ENCODE measurements around the gene NPEPL1.
"Not testable (repeated sequence)": the region's sequence is repeated elsewhere in the genome, so short reads cannot be mapped to it uniquely, and the experiment has no call there.

Gene NPEPL1, protein sequence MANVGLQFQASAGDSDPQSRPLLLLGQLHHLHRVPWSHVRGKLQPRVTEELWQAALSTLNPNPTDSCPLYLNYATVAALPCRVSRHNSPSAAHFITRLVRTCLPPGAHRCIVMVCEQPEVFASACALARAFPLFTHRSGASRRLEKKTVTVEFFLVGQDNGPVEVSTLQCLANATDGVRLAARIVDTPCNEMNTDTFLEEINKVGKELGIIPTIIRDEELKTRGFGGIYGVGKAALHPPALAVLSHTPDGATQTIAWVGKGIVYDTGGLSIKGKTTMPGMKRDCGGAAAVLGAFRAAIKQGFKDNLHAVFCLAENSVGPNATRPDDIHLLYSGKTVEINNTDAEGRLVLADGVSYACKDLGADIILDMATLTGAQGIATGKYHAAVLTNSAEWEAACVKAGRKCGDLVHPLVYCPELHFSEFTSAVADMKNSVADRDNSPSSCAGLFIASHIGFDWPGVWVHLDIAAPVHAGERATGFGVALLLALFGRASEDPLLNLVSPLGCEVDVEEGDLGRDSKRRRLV

DNA sequence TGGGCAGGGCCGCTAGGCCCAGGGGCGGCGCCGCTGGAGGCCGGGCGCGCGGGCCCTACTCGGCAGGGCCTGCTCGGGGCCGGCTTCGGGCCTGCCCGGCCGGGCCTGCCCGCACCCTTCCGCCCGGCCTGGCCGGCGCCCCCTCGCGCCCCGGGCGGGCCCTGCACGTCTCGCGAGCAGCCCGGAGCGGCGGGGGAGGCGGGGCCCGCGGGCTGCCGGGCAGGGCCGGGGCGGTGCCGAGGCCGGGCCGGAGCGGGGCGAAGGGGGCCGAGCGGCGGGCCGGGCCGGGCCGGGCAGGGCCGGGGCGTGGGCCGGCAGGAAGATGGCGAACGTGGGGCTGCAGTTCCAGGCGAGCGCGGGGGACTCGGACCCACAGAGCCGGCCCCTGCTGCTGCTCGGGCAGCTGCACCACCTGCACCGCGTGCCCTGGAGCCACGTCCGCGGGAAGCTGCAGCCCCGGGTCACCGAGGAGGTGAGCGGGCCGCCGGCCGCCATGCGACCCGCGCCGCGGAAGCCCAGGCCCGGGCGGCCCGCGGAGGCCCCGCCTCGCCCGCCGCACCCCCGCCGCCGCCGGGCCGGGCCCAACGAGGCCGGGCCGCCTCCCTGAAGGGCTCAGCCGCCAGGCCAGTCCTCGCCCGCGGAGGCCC lies at the start of gene NPEPL1:
NPEPL1 (plus strand) TSS at position 222 of the 647 bp plus-strand sequence; CDS start at position 323, 101 bp downstream.
- peak; percentile 36 to 45 for DNase-seq (ENCODE audit: low read depth in 2 of 2)

DNA sequence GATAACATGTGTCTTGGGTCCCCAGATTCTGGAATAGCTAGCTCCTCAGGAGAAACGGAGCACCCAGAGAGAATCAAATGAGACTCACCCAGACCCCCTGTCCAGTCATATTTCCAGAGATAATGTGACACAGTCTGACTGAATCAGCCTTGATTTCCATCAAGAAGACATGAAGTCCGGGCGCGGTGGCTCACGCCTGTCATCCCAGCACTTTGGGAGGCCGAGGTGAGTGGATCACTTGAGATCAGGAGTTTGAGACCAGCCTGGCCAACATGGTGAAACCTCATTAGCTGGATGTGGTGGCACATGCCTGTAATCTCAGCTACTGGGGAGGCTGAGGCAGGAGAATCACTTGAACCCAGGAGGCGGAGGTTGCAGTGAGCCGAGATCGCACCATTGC lies 49.7 kb upstream of the NPEPL1 start:
- DNase-seq (ENCODE audit: low read depth in 2 of 2), result not testable (repeated sequence)

DNA sequence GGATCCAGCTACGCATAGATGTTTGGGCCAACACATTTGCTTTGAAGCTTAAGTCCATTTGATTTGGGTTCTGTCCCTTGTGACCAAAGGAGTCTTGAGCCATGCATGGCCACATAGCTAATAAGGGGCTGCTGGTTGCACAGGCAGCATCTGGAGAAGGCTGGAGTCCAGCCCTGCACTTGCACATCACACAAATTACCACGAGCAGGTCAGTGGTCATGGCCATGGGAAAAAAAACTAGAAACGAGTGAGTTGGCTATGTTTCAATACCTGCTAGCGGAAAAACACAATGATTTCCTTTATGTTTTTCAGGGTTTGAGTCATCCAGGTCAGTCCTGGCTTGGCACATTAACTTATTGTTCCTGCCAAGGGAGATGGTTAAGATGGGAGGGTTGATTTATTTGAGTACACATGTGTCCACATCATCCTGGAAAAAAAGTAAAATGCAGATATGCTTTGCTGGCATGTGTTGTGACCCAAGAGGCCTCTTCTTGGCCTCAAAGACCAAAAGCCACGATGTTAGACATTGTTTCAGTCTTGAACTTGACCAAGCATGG lies 47.1 kb upstream of the NPEPL1 start:
- peak in 1 of 2 experiments; percentile 35 for DNase-seq (ENCODE audit: low read depth in 2 of 2)

DNA sequence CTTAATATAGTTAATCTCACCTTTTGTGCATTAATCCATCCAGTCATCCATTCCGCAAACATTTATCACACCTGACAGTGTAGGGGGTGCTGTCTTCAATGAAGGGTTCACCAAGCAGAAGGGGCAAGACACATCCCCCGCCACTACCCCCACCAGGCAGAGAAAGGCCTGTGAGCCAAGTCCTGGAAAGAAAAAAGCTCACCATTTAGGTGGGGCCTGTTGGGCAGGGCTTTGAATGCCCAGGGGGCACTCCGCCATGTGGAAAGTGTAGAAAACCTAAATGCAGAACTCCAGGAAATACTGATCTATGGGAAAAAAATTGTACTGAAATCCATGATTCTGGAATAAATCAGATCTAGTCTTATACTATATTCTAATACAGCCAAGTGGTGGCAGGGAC lies 46.3 kb upstream of the NPEPL1 start:
- no peak for DNase-seq (ENCODE audit: low read depth in 2 of 2)

DNA sequence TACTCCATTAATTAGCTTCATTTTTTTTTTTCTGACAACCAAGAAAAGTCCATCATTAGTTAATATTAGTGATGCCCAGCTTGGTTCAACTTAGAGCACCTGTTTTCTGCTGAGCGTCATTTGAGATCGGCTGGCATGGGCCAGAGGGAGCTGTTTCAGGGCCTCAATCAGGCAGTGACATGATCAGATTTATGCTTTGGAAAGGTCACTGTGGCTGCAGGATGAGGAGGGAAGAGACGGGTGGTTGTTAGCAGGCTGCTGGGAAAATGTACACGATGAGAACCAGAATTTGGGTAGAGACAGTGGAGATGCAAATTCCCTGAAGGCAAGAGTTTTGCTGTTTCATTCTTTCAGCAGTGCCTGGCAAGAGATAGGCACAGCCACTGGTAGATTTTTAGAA lies 45.9 kb upstream of the NPEPL1 start:
- no peak for DNase-seq (ENCODE audit: low read depth in 2 of 2)

DNA sequence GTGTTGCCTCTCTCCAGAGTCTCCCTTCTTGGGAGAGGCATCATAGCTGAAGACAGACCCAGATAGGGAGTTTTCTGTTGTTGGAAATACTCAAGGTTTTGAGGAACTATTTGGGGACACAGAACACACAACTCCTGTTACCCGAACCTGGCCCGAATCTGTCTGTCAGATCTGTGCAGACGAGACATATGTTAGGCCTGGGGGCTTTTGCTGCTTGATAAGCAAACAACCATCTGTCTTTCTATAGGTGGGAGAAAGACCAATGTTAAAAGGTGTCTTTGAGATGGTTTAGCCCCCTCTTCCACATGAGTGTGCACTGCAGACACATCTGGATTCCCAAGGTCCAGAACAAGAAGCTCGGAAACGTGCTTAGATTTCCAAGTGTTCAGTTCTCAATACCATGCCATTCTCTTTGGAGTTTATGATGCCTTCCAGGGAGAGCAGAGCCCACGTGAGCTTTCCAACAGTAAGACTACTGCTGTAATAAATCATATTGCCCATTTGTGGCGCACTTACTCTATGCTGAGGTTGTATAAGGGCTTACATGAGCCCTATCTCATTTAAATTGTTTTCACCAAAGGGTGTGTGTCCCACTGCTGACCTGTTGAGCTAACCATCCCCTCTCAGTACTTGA lies 45.3 kb upstream of the NPEPL1 start:
- DNase-seq (ENCODE audit: low read depth in 2 of 2), result no peak

DNA sequence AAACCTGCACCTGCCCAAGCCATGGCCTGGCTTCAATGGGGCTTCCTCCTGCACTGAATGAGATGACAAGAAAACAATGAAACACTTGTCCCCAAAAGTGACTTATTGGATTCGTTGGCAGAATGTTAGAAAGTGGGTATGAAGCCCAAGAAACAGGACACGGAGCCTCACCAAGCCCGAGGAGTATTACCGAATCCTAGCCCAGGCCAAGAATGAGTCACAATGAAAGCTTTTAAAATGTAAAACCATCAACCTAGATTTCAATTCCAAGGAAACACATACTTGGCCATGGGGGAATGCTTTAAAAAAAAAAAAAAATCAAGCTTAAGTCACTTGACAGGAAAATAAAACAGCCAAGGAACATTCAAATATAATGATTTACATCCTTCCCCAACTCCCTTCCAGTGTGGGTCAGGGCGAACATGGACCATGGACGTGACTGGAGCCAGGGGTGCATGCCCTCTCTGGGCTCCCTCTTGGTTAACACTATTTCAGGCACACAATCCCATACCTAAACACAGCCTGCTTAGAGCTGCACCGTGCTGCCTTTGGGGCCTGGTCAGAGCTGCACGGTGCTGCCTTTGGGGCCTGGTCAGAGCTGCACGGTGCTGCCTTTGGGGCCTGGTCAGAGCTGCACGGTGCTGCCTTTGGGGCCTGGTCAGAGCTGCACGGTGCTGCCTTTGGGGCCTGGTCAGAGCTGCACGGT lies 44.7 kb upstream of the NPEPL1 start:
- peak in 1 of 2 experiments; percentile 20 for DNase-seq (ENCODE audit: low read depth in 2 of 2)

DNA sequence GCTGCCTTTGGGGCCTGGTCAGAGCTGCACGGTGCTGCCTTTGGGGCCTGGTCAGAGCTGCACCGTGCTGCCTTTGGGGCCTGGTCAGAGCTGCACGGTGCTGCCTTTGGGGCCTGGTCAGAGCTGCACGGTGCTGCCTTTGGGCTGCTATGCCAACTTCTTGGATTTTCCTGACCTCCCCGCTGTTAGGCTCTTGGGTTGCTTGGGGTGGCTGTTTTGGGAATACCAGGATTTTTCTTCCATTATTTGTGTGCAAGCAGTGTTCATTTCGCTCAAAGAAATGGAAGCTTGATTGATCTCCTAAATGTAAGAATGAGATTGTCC lies 44.1 kb upstream of the NPEPL1 start:
- not testable (repeated sequence) for DNase-seq (ENCODE audit: low read depth in 2 of 2)

DNA sequence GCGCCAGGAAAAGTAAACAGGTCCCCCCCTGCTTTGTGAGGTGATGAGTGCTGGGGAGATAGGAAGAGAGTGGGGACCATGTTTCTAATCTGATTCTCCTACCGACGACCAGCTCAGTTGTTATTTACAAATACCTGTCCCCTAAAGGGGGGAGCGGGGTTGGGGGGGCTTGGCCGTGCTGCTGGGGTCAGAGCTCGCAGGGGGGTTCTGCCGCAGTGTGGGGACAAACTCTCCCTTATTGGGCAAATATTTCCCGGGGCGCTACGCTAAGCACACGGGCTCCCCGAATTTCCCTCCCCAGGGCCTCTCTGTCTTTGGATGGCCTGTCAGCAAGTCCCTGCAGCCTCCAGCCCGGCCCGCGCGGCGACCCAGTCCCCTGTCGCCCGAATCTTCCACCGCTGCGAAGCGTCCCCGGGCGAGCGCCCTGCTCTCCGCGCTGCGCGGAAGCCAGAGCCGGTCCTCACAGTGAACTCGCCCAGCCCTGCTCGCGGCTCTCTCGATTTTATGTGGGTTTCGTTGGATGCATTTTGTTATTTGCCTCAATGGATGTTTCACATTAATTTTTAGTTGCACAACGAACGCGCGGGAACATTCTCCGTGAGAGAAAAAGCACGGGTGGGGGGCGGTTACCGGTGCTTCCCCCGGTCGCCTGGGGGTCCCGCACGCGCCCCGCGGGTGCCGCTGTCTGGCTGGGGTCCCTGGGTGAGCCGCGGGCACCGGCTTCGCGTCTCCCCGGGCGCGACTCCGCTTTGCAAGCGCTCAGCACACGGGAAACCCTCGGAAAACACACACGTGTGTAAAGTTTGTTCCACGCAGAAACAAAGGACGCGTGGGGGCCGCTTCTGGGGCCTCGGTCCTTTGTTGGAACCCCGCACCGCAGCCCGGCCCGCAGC lies 43.1 kb upstream of the NPEPL1 start:
- DNase-seq (ENCODE audit: low read depth in 2 of 2), result no peak

DNA sequence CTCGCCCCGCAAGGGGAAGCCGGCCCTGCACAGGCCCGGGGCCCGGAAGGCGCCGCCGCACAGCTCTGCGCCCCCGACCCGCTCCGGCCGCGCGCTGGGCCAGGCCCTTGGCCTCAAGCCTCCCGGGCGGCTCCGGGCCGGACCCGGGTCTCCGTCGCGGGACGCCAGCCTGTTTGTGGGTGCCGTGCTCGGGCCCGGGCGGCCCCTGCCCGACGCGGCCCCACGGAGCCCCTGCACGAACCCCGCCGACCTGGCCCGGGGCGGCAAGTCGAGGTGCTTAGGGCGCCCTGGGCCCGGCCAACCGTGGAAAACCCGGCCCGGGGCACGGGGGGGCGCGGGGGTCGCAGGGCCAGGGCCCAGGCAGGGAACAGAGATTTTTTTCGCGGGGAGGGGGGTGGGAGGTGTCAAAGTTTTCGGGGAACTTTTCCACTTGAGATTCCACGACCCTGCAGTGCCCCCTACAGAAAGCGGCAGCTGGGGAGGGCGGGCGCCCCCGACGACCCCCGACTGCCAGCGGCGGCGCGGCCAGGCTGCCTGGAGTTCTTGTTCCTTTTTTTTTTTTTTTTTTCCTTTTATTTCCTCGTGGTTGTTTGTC lies 42.3 kb upstream of the NPEPL1 start:
- no peak for DNase-seq (ENCODE audit: low read depth in 2 of 2)

DNA sequence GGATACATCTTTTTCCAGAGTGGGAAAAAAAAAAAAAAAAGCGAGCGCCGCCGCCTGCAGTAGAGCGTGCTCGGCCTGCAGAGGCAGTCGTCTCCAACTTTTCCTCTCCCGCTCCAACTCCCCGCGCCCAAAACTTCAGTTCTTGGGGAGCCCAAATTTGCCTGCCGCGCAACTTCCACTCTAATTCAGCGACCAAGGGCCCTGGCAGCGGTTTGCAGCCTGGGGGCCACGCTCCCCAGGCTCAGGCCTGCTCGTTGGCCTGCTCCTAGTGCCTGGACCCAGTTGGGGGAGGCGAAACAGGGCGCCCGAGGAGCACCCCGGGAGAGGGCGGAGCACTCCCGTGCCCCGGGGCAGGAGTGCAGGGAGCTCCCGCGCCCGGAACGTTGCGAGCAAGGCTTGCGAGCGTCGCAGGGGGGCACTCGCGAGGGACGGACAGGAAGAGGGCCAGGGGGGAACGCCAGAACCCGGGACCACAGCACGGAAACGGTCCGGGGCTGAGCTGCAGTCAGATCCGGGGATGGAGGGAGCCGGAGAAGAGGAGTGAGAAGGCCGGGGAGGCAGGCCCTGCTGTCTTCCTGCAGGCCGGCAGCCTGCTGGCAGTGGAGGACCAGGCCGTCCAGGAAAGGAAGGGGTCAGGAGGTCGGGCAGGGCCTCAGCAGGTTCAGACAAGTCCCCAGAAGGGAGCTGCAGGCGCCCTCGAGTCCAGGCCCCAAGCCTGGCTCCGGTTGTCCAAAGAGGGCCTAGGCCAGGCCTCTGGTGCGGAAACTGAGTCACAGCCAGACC lies 41.6 kb upstream of the NPEPL1 start, which contains the start of gene STX16:
STX16 (plus strand) TSS at position 508 of the 783 bp plus-strand sequence. CDS start 724 bp downstream, outside the sequence.
- peak; percentile 81 to 86 for DNase-seq (ENCODE audit: low read depth in 2 of 2)

DNA sequence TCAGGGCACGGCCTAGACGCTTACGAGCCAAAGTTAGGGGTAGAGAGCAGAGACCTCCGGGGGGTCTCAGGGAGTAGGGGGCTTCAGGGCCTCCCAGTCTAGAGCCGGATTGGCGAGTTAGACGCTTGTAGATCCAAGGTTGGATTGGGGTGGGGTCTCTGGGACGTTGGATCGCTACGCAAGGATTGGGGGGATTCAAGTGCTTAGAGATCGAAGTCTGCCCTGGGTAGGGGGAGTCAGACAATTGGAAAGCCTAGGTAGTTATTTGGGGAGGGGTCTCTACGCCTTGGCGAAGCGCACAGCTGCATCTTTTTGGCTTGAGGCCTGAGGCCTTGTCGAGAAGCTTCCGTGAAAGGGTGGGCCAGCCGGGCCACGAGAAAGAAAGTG lies 41.0 kb upstream of the NPEPL1 start:
- DNase-seq (ENCODE audit: low read depth in 2 of 2), result no peak

DNA sequence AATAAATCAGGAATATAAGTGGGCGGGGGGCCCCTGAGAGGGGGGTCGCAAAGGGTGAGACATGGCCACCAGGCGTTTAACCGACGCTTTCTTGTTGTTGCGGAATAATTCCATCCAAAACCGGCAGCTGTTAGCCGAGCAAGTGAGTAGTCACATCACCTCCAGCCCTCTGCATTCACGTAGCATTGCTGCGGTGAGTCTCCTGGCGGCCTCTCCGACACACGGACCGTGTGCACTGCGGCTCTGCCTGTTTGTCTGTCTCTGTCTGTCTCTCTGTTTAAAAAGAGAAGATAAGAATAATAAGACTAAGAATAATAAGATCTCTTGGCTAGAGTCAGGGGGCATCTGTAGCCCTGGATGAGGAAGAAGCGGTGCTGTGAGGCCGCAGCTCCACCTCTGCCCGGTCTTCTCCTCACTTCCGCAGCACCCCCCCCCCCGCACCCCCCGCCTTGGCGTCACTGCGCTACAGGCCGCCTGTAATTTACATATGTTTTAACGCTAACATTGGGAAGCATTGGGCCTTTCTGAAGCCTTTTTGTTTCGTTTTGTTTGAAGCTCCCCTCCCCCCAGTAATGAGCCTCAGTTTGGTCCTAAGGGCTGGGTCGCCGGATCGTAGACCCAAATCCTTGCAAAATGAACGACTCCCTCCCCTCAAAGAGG lies 40.5 kb upstream of the NPEPL1 start:
- DNase-seq (ENCODE audit: low read depth in 2 of 2), result peak in 1 of 2 experiments; percentile 27

DNA sequence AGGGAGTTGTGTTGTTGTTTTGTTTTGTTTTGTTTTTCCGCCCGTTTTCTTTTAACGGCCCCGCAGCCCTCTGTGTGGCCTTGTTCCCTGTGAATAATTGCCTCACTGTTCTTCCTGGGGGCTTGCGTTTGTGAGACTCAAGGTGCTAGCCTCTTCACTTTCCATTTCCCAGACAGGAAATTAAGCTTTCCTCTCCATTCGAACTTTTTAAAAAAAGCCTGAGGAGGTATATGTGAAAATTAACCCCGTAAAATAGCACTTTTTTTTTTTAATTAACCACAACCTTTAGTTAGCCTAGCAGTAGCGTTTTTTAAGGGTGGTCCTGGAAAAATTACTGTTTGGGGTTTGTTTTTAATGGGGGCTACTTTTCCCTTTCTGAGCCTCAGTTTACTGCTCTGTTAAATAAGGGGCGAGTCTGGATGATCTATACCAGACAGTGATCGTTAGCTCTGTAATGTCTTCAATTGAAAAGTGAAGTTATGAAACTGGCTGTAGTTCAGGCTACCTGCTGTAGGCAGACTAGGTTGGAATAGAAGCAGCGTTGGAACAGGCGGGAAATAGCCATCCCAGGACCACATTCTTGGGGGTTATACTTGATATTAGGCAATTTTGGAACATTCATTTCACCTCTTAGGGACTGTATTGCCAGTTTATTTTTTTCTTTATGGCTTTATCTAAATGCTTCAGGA lies 39.9 kb upstream of the NPEPL1 start:
- no peak for DNase-seq (ENCODE audit: low read depth in 2 of 2)

DNA sequence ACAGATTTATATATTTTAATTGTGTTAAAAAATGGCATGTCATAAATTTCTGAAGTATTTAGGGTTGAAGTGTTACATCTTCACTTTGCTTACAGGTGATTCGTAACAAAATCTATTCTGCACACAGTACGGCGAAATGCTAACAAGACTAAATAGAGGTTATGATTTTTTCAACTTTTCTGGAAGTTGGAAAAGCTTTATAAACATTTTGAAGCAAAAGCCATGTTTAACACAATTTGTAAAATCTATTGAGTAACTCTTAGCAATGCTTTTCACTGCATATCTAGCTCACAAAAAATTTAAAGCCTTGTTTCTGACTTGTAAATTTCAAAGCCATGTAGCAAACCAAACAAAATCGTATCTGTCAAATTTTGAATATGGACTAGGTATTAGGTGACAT lies 38.3 kb upstream of the NPEPL1 start:
- no peak for DNase-seq (ENCODE audit: low read depth in 2 of 2)

DNA sequence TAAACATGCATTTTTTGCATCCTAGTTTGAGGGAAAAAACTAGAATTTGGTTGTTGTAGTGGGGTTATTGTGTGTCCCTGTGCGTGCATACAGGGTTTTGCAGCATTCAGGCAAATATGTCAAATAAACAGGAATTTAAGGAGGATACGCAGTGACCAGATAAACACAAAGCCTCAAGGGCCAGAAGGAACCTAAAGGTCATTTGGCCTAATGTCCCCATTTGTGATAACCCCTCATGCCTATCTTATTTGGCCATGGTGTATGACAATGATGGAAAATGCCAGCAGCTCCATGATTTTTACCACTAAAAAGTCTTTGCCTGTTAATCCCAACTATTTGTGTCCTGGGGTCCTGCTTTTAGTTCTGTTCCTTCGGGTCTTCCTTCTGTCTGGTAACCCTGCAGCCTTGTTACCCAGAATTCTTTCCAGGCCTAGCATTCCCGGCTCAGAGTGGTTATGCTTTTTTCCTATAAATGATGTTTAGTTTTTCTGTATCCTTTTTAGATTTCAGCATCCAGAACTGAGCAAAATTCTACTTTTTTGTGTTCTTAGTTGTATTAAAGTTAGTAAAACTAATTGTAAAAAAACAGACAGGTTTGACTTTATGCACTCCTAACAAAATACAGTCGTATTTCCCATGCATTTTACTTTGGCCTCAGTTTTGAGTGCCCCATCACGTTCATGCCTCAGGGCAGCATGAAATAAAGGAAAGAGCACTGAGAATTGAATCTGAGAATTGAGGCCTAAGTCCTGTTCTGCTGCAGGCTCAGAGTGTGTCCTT lies 37.1 kb upstream of the NPEPL1 start:
- no peak for DNase-seq (ENCODE audit: low read depth in 2 of 2)

DNA sequence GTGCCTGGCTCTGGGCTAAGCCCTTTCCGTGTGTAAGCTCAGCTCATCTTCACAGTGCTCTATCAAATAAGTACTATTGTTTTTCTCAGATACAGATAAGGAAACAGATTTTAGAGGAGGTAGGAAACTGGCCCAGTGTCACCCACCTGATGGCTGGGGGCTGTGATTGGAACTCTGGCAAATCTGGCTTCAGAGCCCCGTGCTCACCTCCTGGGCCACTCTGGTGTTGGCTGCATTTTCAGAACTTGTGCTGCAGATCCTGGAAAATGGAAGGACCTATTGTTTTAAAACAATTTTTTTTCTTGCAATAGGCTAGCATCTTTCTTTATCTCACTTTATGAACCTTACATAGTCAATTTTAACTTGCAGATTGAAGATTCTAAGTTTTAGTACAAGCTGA lies 35.8 kb upstream of the NPEPL1 start:
- no peak for DNase-seq (ENCODE audit: low read depth in 2 of 2)
